GM19395 (cell line): ENCODE results near the gene ZNF385B.
"Not testable (repeated sequence)": the region's sequence is repeated elsewhere in the genome, so short reads cannot be mapped to it uniquely, and the experiment has no call there.

Source experiments
- ATAC-seq: cut with Tn5 transposase; IDR thresholded peaks from one replicate; pipeline ENCODE4 v1.9.1; 2021; ENCODE audit warnings: mild to moderate bottlenecking, moderate library complexity; ENCODE audit not compliant: unreplicated experiment

ZNF385B gene

GRCh38 chr2:179805001-179805400 lies 56.4 kb downstream of the ZNF385B start:
- no peak for ATAC-seq

- no peak for ATAC-seq
Observed at GRCh38 chr2:179804206-179804605, 57.2 kb downstream of the ZNF385B start.

DNA sequence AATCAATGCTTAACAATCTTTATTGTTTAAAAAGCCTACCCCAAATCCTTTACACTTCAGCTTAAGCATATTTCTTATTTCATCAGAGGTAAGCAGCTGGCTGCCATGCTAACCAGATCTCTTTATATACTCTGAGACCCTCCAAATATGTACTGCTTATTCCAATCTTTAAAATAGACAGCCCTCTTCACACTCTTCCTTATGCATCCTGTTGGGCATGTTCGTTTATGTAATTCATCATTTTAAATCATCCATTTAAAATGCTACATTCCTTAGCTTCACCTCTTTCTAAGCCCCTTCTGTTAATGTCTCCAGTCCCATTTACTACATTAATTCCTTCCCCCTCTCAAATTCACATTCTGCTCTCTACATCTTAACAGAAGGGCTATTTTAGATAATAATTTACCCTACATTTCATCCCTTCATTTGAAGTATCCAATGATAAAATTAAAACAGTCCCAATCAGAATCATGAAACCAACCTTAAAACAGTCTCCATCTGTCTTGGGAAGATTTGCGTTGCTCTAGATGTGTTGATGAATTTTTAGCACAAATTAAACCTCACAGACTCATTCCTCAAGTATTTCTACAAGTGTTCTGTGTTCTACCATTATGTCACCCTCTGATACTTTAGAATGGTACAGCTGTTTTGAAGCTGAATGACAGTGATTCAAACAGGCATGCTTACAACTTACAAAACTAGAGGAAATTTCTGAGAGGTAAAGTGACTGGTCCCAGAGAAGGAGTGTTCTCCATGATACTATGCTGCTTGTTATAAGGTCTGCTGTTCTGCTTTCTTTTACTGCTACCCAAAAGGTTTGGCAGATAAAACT lies 59.1 kb downstream of the ZNF385B start:
- ATAC-seq: no peak

DNA sequence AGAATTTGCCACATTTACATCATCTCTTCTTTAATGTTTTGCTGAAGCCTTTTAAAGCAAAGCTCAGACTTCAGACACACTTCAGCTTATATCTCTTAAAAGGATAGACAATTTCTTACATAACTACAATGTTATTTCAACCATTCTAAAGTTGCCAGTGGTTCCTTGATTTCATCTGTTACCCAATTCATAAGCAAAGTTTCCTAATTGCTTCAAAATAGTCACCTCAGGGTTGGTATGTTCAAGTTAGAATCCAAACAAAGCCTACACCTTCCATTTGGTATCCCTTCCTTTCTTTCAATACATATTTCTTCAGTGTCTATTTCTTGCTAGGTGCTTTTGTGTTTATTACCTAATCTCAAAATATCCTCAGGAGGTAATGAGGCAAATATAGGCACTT lies 60.6 kb downstream of the ZNF385B start:
- no peak for ATAC-seq

DNA sequence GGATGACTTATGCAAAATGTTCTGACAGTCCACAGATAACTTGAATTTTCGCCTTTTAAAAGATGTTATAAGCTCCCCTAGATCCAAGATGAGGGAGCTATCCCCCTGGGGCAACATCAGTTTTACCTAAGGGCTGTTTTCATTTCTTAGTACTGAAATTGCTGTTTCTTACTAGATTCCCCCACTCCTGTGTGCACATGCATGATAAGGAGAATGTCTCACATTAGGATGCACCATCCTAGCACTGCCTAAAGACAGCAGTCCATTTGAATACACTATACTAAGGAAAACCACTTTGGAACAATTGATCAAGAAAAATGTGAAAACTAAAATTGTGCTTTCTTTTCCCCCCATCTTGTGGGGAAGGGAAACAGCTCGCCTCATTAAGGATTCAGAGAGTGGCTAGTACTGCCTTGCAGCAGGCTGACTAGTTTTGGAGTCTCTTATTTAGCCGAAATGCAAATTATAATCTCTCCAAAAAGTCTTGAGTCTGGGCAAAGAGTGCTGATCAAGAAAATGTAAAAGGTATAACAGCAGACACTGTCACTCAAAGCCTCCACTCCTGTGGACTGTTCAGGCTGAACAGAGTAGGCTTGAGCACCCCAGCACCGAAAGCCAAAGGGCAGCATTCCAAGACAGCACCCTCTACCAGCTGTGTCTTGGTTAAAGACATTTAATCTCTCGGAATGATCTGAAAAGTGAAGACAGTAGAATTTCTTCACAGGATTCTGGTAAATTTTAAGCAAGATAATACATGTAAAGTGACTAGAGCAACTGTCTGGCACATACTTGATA lies 65.0 kb downstream of the ZNF385B start:
- no peak for ATAC-seq

DNA sequence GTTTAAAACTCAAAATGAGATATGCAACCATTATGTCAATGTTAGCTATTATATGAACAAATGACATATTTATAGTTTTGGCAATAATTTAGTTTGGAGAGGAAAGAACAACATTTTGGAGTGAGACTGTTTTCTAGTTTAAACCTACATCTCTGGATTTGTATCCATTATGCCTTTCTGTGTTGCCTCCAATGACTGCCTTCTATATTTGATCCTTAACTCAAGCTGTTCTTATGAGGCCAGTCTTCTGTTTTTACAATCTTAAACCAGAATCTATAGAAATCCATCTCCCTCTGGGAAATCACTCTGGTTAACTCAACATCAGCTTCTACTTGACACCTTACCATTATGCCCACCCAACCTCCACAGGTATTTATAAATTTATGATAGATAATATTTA lies 67.5 kb downstream of the ZNF385B start:
- no peak for ATAC-seq

DNA sequence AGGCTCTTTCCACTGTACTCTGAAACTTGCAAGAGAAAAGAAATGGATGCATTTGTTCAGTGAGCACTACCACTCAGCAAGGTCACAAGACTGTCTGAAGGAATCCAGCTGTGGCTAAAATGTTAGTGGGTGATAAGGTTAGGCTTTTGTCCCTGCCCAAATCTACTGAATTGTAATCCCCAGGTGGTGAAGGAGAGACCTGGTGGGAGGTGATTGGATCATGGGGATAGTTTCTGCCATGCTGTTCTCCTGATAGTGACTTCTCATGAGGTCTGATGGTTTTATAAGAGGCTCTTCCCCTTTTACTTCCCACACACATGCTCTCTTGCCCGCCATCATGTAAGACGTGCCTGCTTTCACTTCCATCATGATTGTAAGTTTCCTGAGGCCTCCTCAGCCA lies 68.2 kb downstream of the ZNF385B start:
- ATAC-seq: no peak

DNA sequence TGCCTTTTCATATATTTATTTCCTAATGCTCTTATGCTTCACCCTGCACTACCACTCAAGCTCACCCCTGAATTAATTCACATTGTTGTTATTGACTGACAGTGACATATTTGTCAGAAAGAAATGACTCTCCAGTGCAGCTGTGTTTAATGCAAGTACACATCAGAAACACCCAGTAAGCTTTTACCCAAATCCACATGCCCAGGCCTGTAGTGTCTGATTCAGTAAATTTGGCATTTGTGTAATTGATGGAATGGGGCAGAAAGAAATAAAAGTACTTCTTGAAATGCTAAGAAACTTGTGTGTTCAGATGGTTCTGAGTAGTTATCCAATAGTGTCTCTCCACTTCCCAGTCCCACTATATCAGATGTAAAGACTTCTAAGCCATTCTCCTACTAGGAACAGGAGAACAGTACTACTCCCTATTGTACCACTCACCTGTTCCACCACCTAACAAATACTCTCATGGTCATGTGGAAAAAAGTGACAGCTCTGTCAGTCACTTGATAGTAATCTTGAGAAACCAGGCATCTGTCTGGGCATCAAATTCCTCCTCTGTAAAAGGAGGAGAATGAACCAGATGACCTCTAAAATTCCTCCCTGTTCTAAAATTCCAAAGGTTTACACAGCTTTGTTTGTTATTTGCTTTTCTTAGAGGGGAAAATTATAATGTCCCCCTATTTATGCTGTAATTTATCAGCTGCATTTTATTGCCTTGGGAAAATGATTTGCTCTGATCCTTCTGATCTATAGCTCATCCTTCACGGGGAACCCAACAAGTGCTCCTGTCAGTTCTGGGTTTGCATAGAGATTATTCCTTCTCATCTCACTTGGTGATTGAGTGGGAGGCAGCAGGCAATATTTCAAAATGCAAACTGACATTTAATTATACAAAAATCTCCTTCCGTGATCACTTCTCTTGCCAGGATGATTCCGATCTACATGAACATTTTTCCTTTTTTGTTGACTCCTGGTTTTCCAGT lies 70.9 kb downstream of the ZNF385B start:
- ATAC-seq: no peak

DNA sequence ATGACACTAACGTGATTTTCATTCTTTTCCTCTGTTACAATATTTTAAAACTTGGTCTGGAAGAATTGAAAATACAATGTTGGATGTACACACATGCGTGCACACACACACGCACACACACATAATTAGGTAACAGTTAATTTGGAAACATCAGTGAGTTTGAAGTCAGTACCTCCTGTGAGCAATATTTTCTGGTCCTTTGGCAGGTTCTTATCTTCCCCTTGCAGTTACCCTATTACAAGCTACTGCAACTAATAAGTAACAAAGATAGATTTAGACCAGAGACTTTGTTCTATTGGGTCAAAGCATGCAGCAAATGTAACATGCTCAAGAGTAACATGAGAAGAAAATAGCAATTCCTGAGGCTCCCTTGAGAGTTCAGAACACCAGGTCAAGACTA lies 73.3 kb downstream of the ZNF385B start:
- ATAC-seq: no peak

GRCh38 chr2:179787601-179788000 lies 73.8 kb downstream of the ZNF385B start:
- no peak for ATAC-seq

DNA sequence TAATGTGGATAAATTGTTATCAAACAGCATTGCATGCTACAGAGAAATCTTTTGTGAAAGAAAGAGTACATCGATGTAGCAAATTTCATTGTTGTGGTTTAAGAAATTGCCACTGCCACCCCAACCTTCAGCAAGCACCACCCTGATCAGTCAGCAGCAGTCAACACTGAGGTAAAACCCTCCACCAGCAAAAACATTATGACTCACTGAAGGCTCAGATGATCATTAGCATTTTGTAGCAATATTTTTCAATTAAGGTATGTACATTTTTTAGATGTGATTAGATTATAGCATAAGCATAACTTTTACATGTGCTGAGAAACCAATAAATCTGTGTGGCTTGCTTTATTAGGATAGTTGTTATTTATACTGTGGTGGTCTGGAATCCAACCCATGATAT lies 75.5 kb downstream of the ZNF385B start:
- no peak for ATAC-seq

GRCh38 chr2:179782346-179782745 lies 79.1 kb downstream of the ZNF385B start:
- not testable (repeated sequence) for ATAC-seq

DNA sequence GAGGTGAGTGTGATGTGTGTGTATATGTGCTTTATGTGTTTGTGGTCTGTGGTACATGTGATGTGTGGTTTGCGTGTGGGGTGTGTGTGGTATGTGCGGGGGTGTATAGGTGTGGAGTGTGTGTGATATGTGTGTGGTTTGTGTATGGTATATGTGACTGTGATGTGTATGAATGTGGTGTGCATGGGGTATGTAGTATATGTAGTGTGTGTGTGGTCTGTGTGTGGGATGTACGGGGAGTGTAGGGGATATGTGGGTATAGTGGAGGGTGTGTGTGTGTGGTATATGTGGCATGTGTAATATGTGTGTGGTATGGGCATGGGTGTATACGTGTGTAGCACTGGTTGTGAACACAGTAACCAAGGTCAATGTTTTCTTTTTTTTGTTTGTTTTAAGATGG lies 87.4 kb downstream of the ZNF385B start:
- no peak for ATAC-seq

- ATAC-seq: no peak
Observed at GRCh38 chr2:179772346-179772745, 89.1 kb downstream of the ZNF385B start.

- no peak for ATAC-seq
Observed at GRCh38 chr2:179771791-179772190, 89.6 kb downstream of the ZNF385B start.

GRCh38 chr2:179770029-179770428 lies 91.4 kb downstream of the ZNF385B start:
- no peak for ATAC-seq

GRCh38 chr2:179769323-179769722 lies 92.1 kb downstream of the ZNF385B start:
- no peak for ATAC-seq

- no peak for ATAC-seq
Observed at GRCh38 chr2:179768765-179769164, 92.6 kb downstream of the ZNF385B start.

GRCh38 chr2:179765666-179766065 lies 95.7 kb downstream of the ZNF385B start:
- no peak for ATAC-seq

GRCh38 chr2:179764710-179765109 lies 96.7 kb downstream of the ZNF385B start:
- ATAC-seq: peak; percentile 93

- no peak for ATAC-seq
Observed at GRCh38 chr2:179758636-179759035, 102.8 kb downstream of the ZNF385B start.
